Thyroid gland (tissue), 4 donors: Measurements from ENCODE around the gene GGCX. TPM values are rescaled to one million over a fixed set of nuclear protein-coding genes. Genes with fewer than 3 reads are reported as not detected.

Source experiments
- DNase-seq, 2 donors: peaks; one replicate each; pipeline ENCODE4 v3.0.0-alpha.2; 2019
- H3K27ac ChIP-seq, 3 donors: fragments of 200-600 bp; sonication (generic); 1 replicate in 2 of 3; 2 replicates in 1 of 3; pipeline ENCODE4 v1.5.1; 2016 to 2019; ENCODE audit warnings: mild to moderate bottlenecking in 1 of 3, moderate library complexity in 1 of 3
- H3K27me3 ChIP-seq: fragments of 200-600 bp; sonication (generic); one replicate; pipeline ENCODE4 v1.5.1; 2019
- H3K36me3 ChIP-seq, 2 donors: fragments of 200-600 bp; sonication (generic); one replicate each; pipeline ENCODE4 v1.5.1; 2016 to 2019
- H3K4me1 ChIP-seq, 2 donors: fragments of 200-600 bp; sonication (generic); one replicate each; pipeline ENCODE4 v1.5.1; 2017 to 2019
- H3K4me3 ChIP-seq, 3 donors: fragments of 200-600 bp; sonication (generic); replicated peaks in 1 of 3; 1 replicate in 2 of 3; 2 replicates in 1 of 3; pipeline ENCODE4 v1.5.1; 2016; ENCODE audit warnings: mild to moderate bottlenecking in 1 of 3
- H3K9me3 ChIP-seq: fragments of 200-600 bp; sonication (generic); one replicate; pipeline ENCODE4 v1.5.1; 2017
- CTCF ChIP-seq, 6 experiments: fragments of 200-600 bp in 3 of 6; fragments of 450-650 bp in 3 of 6; sonication (generic) in 3 of 6; IDR thresholded peaks; one replicate each; pipeline ENCODE4 v1.5.1; 2016 to 2019; ENCODE audit warnings: antibody characterized with exemption in 6 of 6, mild to moderate bottlenecking in 2 of 6, inconsistent platforms in 1 of 6, moderate library complexity in 1 of 6
- POLR2A ChIP-seq, 2 donors: fragments of 450-650 bp; IDR thresholded peaks; one replicate each; pipeline ENCODE4 v1.6.1; 2017; ENCODE audit warnings: antibody characterized with exemption in 2 of 2, mild to moderate bottlenecking in 2 of 2, moderate library complexity in 1 of 2
- WGBS, 2 donors: methylation state at CpG; one replicate each; pipeline ENCODE4 v1.1.5; 2017; 5-methylcytosine and 5-hydroxymethylcytosine counted together
- intact Hi-C: fragments of 100-400 bp; cut with DNase I; formaldehyde crosslinking; loops from one replicate; pipeline ENCODE4 v1.15.1; 2023
- total RNA-seq, 4 donors: library from RNA; depleted of rRNA; stranded (reverse); fragments of >200 nt; gene quantifications; one replicate each; pipeline ENCODE4 v1.2.3, GENCODE V29; 2016

The GGCX gene
- total RNA-seq, 4 donors from 2014 or later: 39.5 to 81.9 (median 51.6) TPM

DNA sequence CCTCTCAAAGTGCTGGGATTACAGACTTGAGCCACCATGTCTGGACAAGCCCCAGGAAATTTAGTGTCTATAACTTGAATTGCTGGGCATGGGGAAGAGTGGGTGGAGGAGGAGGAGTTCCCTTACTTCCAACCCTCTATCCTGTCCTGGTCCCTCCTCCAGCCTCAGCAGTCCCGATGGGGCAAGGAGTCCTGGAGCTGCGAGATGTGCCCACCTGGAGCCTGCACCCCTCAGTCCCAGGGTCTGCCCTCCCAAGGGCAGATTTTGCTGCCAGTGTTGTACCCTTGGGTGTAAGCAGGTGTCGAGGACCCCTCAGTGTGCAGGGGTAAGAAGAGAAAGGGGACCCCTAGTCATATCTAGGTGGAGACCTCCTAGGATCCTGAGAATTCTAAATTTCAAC, 18.9 kb upstream of the GGCX start:
- H3K27ac ChIP-seq: peak overlapping the region in 1 of 3 donors; percentile 79
- H3K9me3 ChIP-seq: no peaks in the 10 kb centered on the region
- 88 to 91% methylated on average over 3 of the region's 3 CpGs for WGBS, 2 donors
- no peak overlapping the region for H3K4me3 ChIP-seq
- peaks cover 21 to 46% of the 10 kb centered on the region in 2 donors for H3K4me1 ChIP-seq
- intact Hi-C loops: no loop called here
- H3K27me3 ChIP-seq: no peaks in the 10 kb centered on the region
- no peak for TF ChIP-seq CTCF (IDR thresholded peaks at IDR 0.05)
- TF ChIP-seq POLR2A (IDR thresholded peaks at IDR 0.05): no peak
- no peak for DNase-seq
- H3K36me3 ChIP-seq: peaks cover 5 to 6% of the 10 kb centered on the region in 2 donors

DNA sequence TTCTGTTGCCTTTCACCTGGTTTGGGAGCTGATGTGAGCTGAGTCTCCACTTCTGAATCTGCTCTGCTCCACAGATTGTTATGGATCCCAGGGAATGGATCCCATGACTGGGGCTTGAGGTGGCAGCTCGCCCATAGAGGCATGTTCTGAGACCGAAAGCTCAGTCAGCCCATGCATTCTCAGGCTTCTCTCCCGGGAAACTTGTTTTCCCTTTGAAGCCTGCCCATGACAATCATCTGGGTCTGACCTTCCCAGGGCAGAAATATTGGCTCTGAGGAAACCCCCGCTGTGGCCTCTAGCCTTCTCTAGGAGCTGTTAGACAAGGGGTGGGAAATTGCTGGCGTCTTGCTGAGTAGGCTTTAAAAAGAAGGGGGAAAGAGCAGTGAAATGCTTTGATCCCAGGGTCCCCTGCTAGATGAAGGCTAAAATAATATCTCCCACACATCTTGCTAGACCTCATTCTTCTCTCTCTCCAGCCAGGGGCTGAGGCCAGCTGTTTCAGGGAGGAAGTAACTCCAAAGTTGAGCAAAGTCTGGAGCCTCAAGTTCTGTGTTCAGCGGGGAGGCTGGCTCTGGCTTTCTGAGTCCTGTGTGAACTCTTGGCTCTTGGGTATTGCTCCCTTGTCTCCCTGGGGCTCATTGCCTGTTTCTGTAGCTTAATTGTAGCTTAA, 18.1 kb upstream of the GGCX start:
- Histone ChIP-seq H3K27me3 (no peaks in the 10 kb centered on the region), H3K9me3 (no peaks in the 10 kb centered on the region), H3K4me3 (no peak overlapping the region), H3K36me3 (peaks cover 5 to 6% of the 10 kb centered on the region in 2 donors), H3K27ac (peak overlapping the region; percentile 73 to 88 (median 79)), H3K4me1 (peaks cover 21 to 38% of the 10 kb centered on the region in 2 donors)
- TF ChIP-seq CTCF (IDR thresholded peaks at IDR 0.05) (no peak), POLR2A (IDR thresholded peaks at IDR 0.05) (no peak)
- no peak for DNase-seq
- 53 to 58% methylated on average over 6 of the region's 6 CpGs for WGBS, 2 donors
- intact Hi-C loops: no loop called here

- peak overlapping the region in 2 of 3 donors; percentile 33 to 42 for H3K4me3 ChIP-seq
- H3K4me1 ChIP-seq: peaks cover 21 to 29% of the 10 kb centered on the region in 2 donors
- TF ChIP-seq CTCF (IDR thresholded peaks at IDR 0.05): no peak
- no peak for TF ChIP-seq POLR2A (IDR thresholded peaks at IDR 0.05)
- H3K9me3 ChIP-seq: no peaks in the 10 kb centered on the region
- no peaks in the 10 kb centered on the region for H3K27me3 ChIP-seq
- intact Hi-C loops: no loop called here
- 35 to 39% methylated on average over 16 to 19 of the region's 19 CpGs for WGBS, 2 donors
- peak overlapping the region; percentile 73 to 88 (median 79) for H3K27ac ChIP-seq
- DNase-seq: peak; percentile 48 to 57
- H3K36me3 ChIP-seq: peaks cover 5 to 6% of the 10 kb centered on the region in 2 donors
Measured at GRCh38 chr2:85578243-85579180, 17.2 kb upstream of the GGCX start.

GRCh38 chr2:85577386-85578242, 16.3 kb upstream of the GGCX start, which contains the start of gene VAMP8:
TSS of gene VAMP8 (plus strand) at chr2:85577586. CDS start at chr2:85577647, 61 bp downstream.
- Histone ChIP-seq H3K4me3 (peak within 1 kb of the TSS; percentile 33 to 70 (median 42)), H3K27ac (peak within 1 kb of the TSS; percentile 73 to 88 (median 79)), H3K27me3 (no peaks in the 10 kb centered on the region), H3K4me1 (peaks cover 21 to 29% of the 10 kb centered on the region in 2 donors), H3K36me3 (peaks cover 5 to 6% of the 10 kb centered on the region in 2 donors), H3K9me3 (no peaks in the 10 kb centered on the region)
- WGBS, 2 donors: 16 to 27% methylated on average over 18 to 19 of the region's 19 CpGs
- TF ChIP-seq POLR2A (IDR thresholded peaks at IDR 0.05): peak in 1 of 2 donors; percentile 76
- TF ChIP-seq CTCF (IDR thresholded peaks at IDR 0.05): no peak
- intact Hi-C loops: no loop called here
- DNase-seq: peak; percentile 92 to 93
